Karpas-422 (cell line): ENCODE data around the gene MMAB. TPM values are rescaled to one million over a fixed set of nuclear protein-coding genes. Genes with fewer than 3 reads are reported as not detected.

Experiments used
- DNase-seq: peaks from one replicate; pipeline ENCODE4 v3.0.0-alpha.2; 2015
- H2AFZ ChIP-seq: fragments of 200-600 bp; sonication (generic); 2 replicates; pipeline ENCODE4 v1.6.1; 2014; ENCODE audit warnings: antibody characterized with exemption, low read length, mixed read lengths
- H3K27ac ChIP-seq: fragments of 200-600 bp; sonication (generic); 2 replicates; pipeline ENCODE4 v1.5.1; 2014; ENCODE audit warnings: mild to moderate bottlenecking, low read length, moderate library complexity
- H3K27me3 ChIP-seq: fragments of 200-600 bp; sonication (generic); 2 replicates; pipeline ENCODE4 v1.6.1; 2014; ENCODE audit warnings: low read length, mixed read lengths
- H3K36me3 ChIP-seq: fragments of 200-600 bp; sonication (generic); 2 replicates; pipeline ENCODE4 v1.6.1; 2014; ENCODE audit warnings: low read length, mixed read lengths; ENCODE audit not compliant: insufficient read depth
- H3K4me1 ChIP-seq: fragments of 200-600 bp; sonication (generic); 2 replicates; pipeline ENCODE4 v1.6.1; 2014; ENCODE audit warnings: mild to moderate bottlenecking, low read length, mixed read lengths
- H3K4me2 ChIP-seq: fragments of 200-600 bp; sonication (generic); 2 replicates; pipeline ENCODE4 v1.6.1; 2014; ENCODE audit warnings: low read length, low read depth, mild to moderate bottlenecking; ENCODE audit not compliant: poor library complexity, severe bottlenecking
- H3K4me3 ChIP-seq: fragments of 200-600 bp; sonication (generic); 2 replicates; pipeline ENCODE4 v1.5.1; 2014; ENCODE audit warnings: mild to moderate bottlenecking, antibody characterized with exemption, low read length, mixed read lengths
- H3K79me2 ChIP-seq: fragments of 200-600 bp; sonication (generic); 2 replicates; pipeline ENCODE4 v1.6.1; 2014; ENCODE audit warnings: mild to moderate bottlenecking, low read length, mixed read lengths
- H3K9ac ChIP-seq: fragments of 200-600 bp; sonication (generic); 2 replicates; pipeline ENCODE4 v1.6.0; 2014; ENCODE audit warnings: low read length
- H3K9me2 ChIP-seq: fragments of 200-600 bp; sonication (generic), shearing (Covaris generic); replicated peaks from 2 replicates; pipeline ENCODE4 v1.6.0; 2014; ENCODE audit warnings: mild to moderate bottlenecking, low read length, moderate library complexity; ENCODE audit not compliant: insufficient read depth
- H3K9me3 ChIP-seq: fragments of 300-700, 200-600 bp; sonication (generic); 2 replicates; pipeline ENCODE4 v1.6.1; 2014; ENCODE audit warnings: low read length, mixed read lengths
- H4K20me1 ChIP-seq: fragments of 200-600 bp; sonication (generic); 2 replicates; pipeline ENCODE4 v1.6.1; 2014; ENCODE audit warnings: mild to moderate bottlenecking, antibody characterized with exemption, low read length, low read depth; ENCODE audit not compliant: insufficient read depth
- total RNA-seq: library from RNA; depleted of rRNA; stranded (reverse); fragments of >200 nt; shearing (Covaris generic); gene quantifications from 2 replicates; pipeline ENCODE4 v1.2.3, GENCODE V29; 2014; ENCODE audit warnings: low replicate concordance

MMAB gene
- total RNA-seq, 1 experiment from 2014 or later, result 33.5 TPM

- Histone ChIP-seq H3K4me1 (peaks cover 14% of the 10 kb centered on the region), H3K9me3 (no peaks in the 10 kb centered on the region), H3K27ac (no peak overlapping the region), H3K9ac (no peak overlapping the region), H3K36me3 (peaks cover 21% of the 10 kb centered on the region), H3K79me2 (peaks cover 17% of the 10 kb centered on the region), H3K27me3 (no peaks in the 10 kb centered on the region), H3K4me2 (no peak overlapping the region), H3K4me3 (no peak overlapping the region), H4K20me1 (no peaks in the 10 kb centered on the region), H2AFZ (no peak overlapping the region), H3K9me2 (no peaks in the 10 kb centered on the region)
- no peak for DNase-seq
These were observed 5.1 kb upstream of the MMAB start for GRCh38 chr12:109578330-109578927.

GRCh38 chr12:109577311-109577710 lies 4.0 kb upstream of the MMAB start:
- DNase-seq, result no peak
- no peak overlapping the region for H3K4me2 ChIP-seq
- H3K4me3 ChIP-seq, result no peak overlapping the region
- H4K20me1 ChIP-seq, result no peaks in the 10 kb centered on the region
- no peak overlapping the region for H3K27ac ChIP-seq
- H3K9me2 ChIP-seq, result no peaks in the 10 kb centered on the region
- peaks cover 24% of the 10 kb centered on the region for H3K79me2 ChIP-seq
- H3K4me1 ChIP-seq, result peaks cover 21% of the 10 kb centered on the region
- H3K9me3 ChIP-seq, result no peaks in the 10 kb centered on the region
- H2AFZ ChIP-seq, result no peak overlapping the region
- no peak overlapping the region for H3K9ac ChIP-seq
- no peaks in the 10 kb centered on the region for H3K27me3 ChIP-seq
- H3K36me3 ChIP-seq, result peaks cover 21% of the 10 kb centered on the region

DNA sequence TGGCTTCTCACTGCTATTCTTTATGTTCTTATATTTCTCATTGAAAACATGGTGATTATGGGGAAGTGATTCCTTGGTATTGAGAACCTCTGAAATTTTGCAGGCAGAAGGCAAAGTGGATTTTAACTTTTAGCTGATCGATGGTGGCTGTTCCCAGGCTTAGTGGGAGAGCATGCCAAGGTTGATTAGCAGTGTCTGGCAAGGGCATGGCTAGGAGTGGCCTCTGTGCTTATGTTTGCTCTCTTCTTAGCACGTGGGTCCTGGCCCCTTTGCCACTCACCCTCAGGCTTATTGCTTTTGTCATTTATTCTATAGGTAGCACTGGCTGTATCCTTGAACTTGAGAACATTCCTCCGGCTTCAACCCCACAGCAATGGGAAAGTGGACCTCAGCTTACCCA lies 2.4 kb upstream of the MMAB start:
- no peaks in the 10 kb centered on the region for H4K20me1 ChIP-seq
- H3K36me3 ChIP-seq, result peaks cover 21% of the 10 kb centered on the region
- H3K9ac ChIP-seq, result no peak overlapping the region

GRCh38 chr12:109573914-109574244 lies 575 bp upstream of the MMAB start:
- Histone ChIP-seq H3K4me3 (peak overlapping the region; percentile 81), H3K4me1 (peaks cover 27% of the 10 kb centered on the region), H4K20me1 (no peaks in the 10 kb centered on the region), H3K4me2 (peak overlapping the region; percentile 76), H3K36me3 (peaks cover 18% of the 10 kb centered on the region), H3K9ac (peak overlapping the region; percentile 77), H3K79me2 (peaks cover 29% of the 10 kb centered on the region), H3K9me3 (no peaks in the 10 kb centered on the region), H3K27ac (peak overlapping the region; percentile 38; the same call in 1 of the 2 replicates), H3K9me2 (no peaks in the 10 kb centered on the region), H3K27me3 (no peaks in the 10 kb centered on the region), H2AFZ (peak overlapping the region; percentile 52; the same call in 1 of the 2 replicates)
- DNase-seq, result no peak

More for the DNA sequence above, 2.4 kb upstream of the MMAB start:
- Histone ChIP-seq H3K4me3 (no peak overlapping the region), H3K27me3 (no peaks in the 10 kb centered on the region), H3K4me2 (no peak overlapping the region), H3K9me3 (no peaks in the 10 kb centered on the region), H3K79me2 (peaks cover 29% of the 10 kb centered on the region), H3K27ac (no peak overlapping the region), H2AFZ (no peak overlapping the region), H3K9me2 (no peaks in the 10 kb centered on the region), H3K4me1 (peaks cover 27% of the 10 kb centered on the region)
- DNase-seq, result no peak

DNA sequence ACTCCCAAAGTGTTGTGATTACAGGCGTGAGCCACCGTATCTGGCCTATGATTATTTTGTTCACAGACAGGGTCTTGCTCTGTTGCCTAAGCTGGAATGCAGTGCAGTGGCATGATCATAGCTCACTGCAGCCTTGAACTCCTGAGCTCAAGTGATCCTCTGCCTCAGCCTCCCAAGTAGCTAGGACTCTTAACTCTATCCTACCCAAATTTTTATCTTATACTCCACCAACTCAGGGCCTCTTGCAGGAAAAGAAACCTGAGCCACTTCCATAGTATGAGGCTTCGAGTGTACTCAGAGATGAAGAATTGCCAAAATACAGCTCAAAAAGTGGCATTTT lies 828 bp downstream of the MMAB start:
- Histone ChIP-seq H2AFZ (peak overlapping the region; percentile 73; the same call in 1 of the 2 replicates), H3K4me1 (peaks cover 27% of the 10 kb centered on the region), H3K4me2 (peak overlapping the region; percentile 96), H4K20me1 (no peaks in the 10 kb centered on the region), H3K79me2 (peaks cover 29% of the 10 kb centered on the region), H3K9me3 (no peaks in the 10 kb centered on the region), H3K9me2 (no peaks in the 10 kb centered on the region), H3K27ac (peak overlapping the region; percentile 59; the same call in 1 of the 2 replicates), H3K36me3 (peaks cover 19% of the 10 kb centered on the region), H3K4me3 (peak overlapping the region; percentile 81), H3K9ac (peak overlapping the region; percentile 77), H3K27me3 (no peaks in the 10 kb centered on the region)
- DNase-seq, result no peak

- no peaks in the 10 kb centered on the region for H3K9me2 ChIP-seq
- no peak for DNase-seq
- H3K9me3 ChIP-seq, result no peaks in the 10 kb centered on the region
- no peak overlapping the region; the same call in 1 of the 2 replicates for H3K27ac ChIP-seq
- peak overlapping the region; percentile 96 for H3K4me2 ChIP-seq
- H2AFZ ChIP-seq, result no peak overlapping the region
- H3K9ac ChIP-seq, result peak overlapping the region; percentile 77
- H3K4me1 ChIP-seq, result peaks cover 27% of the 10 kb centered on the region
- H3K4me3 ChIP-seq, result peak overlapping the region; percentile 81; the same call in 1 of the 2 replicates
- no peaks in the 10 kb centered on the region for H4K20me1 ChIP-seq
- peaks cover 29% of the 10 kb centered on the region for H3K79me2 ChIP-seq
- no peaks in the 10 kb centered on the region for H3K27me3 ChIP-seq
- peaks cover 14% of the 10 kb centered on the region for H3K36me3 ChIP-seq
These were observed 1.4 kb downstream of the MMAB start for GRCh38 chr12:109571773-109572505.

DNA sequence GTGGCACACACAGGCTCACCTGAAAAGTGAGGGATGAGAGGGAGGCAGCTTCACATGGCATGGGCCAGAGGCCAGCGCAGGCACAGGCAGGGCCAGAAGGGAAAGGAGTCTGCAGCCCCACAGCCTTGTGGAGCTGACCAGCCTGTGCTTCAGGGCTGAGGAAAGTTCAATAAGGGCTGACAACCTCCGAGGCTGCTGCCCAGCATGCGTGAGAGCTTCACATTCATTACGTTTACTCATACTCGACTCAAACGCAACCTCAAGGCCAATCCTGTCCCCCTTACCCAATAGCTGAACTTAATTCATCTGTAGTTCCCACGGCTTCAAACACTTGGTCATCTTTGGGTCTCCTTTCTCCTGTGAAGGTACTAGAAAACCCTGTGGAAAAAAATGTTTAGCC lies 4.8 kb downstream of the MMAB start:
- DNase-seq, result no peak
- Histone ChIP-seq H3K4me3 (no peak overlapping the region), H3K4me1 (peaks cover 13% of the 10 kb centered on the region), H3K27ac (no peak overlapping the region), H3K36me3 (peaks cover 17% of the 10 kb centered on the region), H3K79me2 (peaks cover 12% of the 10 kb centered on the region), H3K27me3 (no peaks in the 10 kb centered on the region), H3K9me3 (no peaks in the 10 kb centered on the region; the same call in 1 of the 2 replicates), H3K9me2 (no peaks in the 10 kb centered on the region), H3K9ac (no peak overlapping the region), H3K4me2 (no peak overlapping the region), H4K20me1 (no peaks in the 10 kb centered on the region), H2AFZ (no peak overlapping the region)

DNA sequence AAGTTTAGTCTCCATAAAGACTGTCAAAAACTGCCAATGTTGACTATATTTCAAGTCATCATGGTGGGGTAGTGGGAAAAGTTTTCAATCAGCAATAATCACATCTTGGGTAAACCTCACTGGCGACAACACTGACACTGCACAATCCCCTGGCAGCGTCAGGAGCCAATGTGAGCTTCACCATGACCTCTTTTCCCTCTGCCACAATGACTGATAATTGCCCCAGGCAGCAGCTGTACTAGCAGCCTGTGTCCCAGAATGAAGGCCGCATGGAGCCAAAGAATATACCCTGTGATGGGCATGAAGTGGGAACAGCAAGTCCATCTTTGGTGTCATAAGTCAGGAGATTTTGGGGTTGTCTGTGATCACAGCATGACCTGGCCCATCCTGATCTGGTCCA lies 5.3 kb downstream of the MMAB start:
- Histone ChIP-seq H3K4me1 (peaks cover 13% of the 10 kb centered on the region), H3K79me2 (peaks cover 11% of the 10 kb centered on the region), H3K9ac (no peak overlapping the region), H3K9me3 (no peaks in the 10 kb centered on the region; the same call in 1 of the 2 replicates), H3K4me3 (no peak overlapping the region), H3K36me3 (peaks cover 21% of the 10 kb centered on the region), H3K27ac (no peak overlapping the region), H4K20me1 (no peaks in the 10 kb centered on the region), H3K4me2 (no peak overlapping the region), H3K27me3 (no peaks in the 10 kb centered on the region), H2AFZ (no peak overlapping the region), H3K9me2 (no peaks in the 10 kb centered on the region)
- no peak for DNase-seq
